ENCODE results near the gene UBE2G1. TPM values are rescaled to one million over a fixed set of nuclear protein-coding genes. Genes with fewer than 3 reads are reported as not detected.

UBE2G1 gene
- polyA plus RNA-seq, 1 experiment: 51.5 TPM

DNA sequence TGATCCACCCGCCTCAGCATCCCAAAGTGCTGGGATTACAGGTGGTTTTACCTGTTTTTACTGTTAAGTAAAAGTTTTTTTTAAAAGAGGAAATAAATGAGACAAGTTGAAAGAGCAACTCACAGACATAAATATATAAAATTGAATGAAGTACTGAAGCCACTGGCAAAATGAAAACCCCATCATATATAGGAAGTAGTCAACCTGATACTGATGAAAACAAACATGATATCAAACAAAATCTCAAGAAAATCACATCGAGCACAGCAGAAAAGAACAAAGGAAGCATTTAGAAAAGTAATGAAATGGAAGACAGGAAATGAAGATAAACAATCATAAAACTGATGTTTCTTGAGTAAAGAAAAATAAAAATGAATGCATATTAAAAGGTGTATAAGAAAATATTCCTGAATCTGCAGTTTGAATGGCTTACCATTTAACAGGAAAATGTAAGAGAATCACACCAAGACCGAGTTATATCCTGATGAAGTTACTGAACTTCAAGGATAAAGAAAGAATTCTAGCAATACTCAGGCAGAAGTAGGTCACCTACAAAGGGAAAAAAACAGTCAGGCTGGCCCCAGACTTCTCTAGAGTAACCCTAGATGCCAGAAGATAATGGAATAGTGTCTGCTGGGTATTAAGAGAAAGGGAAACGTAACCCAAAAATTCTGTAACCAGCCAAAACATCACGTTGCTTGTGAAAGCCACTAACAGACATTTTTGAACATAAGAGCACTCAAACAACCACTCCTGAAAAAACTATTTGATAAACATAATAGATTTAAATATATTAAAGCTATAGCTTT is 31.5 kb downstream of the UBE2G1 start:
- H3K9me3 ChIP-seq (ENCODE audit: control insufficient read depth, insufficient read depth, low read length): no peaks in the 10 kb centered on the region
- no peak for DNase-seq (ENCODE audit: low read depth, low spot score)
- H3K4me3 ChIP-seq (ENCODE audit: low read depth, low read length): no peak overlapping the region
- TF ChIP-seq, protein P1, sequence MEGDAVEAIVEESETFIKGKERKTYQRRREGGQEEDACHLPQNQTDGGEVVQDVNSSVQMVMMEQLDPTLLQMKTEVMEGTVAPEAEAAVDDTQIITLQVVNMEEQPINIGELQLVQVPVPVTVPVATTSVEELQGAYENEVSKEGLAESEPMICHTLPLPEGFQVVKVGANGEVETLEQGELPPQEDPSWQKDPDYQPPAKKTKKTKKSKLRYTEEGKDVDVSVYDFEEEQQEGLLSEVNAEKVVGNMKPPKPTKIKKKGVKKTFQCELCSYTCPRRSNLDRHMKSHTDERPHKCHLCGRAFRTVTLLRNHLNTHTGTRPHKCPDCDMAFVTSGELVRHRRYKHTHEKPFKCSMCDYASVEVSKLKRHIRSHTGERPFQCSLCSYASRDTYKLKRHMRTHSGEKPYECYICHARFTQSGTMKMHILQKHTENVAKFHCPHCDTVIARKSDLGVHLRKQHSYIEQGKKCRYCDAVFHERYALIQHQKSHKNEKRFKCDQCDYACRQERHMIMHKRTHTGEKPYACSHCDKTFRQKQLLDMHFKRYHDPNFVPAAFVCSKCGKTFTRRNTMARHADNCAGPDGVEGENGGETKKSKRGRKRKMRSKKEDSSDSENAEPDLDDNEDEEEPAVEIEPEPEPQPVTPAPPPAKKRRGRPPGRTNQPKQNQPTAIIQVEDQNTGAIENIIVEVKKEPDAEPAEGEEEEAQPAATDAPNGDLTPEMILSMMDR (IDR thresholded peaks at IDR 0.05; ENCODE audit: low read depth, low read length): no peak
- no peak overlapping the region for H3K27ac ChIP-seq (ENCODE audit: low read depth, low read length)
- H3K27me3 ChIP-seq (ENCODE audit: control insufficient read depth, insufficient read depth, low read length): no peaks in the 10 kb centered on the region
- ChIA-PET POLR2A (interaction anchor here (0.6 kb wide), 1 partner anchor 461 kb away, joined by 3 read pairs; the partner anchor contains the start of gene PSMB6), CTCF (no interaction called here)

DNA sequence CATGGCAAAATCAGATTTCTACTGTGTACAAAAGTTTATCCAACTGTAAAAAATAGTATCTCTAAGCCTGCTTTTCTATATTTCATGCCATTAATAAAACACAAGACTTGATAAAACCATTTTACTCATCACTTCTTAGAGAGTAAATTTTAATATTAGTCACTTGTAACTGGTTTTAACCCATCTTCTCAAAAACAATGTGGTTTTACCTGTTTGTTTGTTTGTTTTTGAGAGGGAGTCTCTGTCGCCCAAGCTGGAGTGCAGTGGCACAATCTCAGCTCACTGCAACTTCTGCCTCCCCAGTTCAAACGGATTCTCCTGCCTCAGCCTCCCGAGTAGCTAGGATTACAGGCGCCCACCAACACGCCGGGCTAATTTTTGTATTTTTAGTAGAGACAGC is 32.1 kb downstream of the UBE2G1 start:
- ChIA-PET CTCF (no interaction called here), POLR2A (no interaction called here)
- Histone ChIP-seq H3K9me3 (ENCODE audit: control insufficient read depth, insufficient read depth, low read length) (no peaks in the 10 kb centered on the region), H3K27ac (ENCODE audit: low read depth, low read length) (no peak overlapping the region), H3K27me3 (ENCODE audit: control insufficient read depth, insufficient read depth, low read length) (no peaks in the 10 kb centered on the region), H3K4me3 (ENCODE audit: low read depth, low read length) (no peak overlapping the region)
- TF ChIP-seq, protein P1 (IDR thresholded peaks at IDR 0.05; ENCODE audit: low read depth, low read length): no peak
- no peak for DNase-seq (ENCODE audit: low read depth, low spot score)

GRCh38 chr17:4333041-4333440 is 33.4 kb downstream of the UBE2G1 start:
- H3K4me3 ChIP-seq (ENCODE audit: low read depth, low read length): no peak overlapping the region
- H3K27me3 ChIP-seq (ENCODE audit: control insufficient read depth, insufficient read depth, low read length): no peaks in the 10 kb centered on the region
- DNase-seq (ENCODE audit: low read depth, low spot score): no peak
- no peak overlapping the region for H3K27ac ChIP-seq (ENCODE audit: low read depth, low read length)
- CTCF ChIA-PET: no interaction called here
- POLR2A ChIA-PET: interaction anchor here (0.6 kb wide), 1 partner anchor 70 kb away, joined by 3 read pairs; no protein-coding TSS in a partner anchor
- TF ChIP-seq, protein P1 (IDR thresholded peaks at IDR 0.05; ENCODE audit: low read depth, low read length): no peak
- H3K9me3 ChIP-seq (ENCODE audit: control insufficient read depth, insufficient read depth, low read length): no peaks in the 10 kb centered on the region

DNA sequence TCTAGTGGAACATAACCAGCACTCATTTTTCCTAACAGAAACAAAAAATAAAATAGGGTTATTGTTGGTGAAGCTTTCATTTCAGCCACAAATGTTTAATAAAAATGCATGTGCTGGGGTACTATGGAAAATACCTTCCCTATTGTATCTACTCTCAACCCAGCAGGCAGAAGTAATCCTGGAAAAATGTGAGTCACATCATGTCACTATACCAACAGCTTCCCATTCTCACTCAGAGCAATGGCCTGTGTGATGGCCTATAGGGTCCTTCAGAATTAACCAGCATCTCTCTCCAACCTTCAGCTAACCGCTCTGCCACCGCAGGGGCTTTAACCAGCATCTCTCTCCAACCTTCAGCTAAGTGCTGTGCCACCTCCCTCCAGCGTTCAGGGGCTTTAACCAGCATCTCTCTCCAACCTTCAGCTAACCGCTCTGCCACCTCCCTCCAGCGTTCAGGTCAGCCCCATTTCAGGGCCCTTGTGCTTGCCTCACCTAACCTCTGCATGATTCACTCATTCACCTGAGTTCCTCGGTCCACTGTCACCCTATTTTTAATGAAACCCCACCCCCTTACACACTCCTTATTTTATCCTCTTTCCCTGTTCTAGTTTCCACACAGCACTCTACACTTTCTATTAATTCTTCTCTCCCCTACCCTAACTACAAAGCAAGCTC is 34.0 kb downstream of the UBE2G1 start:
- no peak overlapping the region for H3K27ac ChIP-seq (ENCODE audit: low read depth, low read length)
- DNase-seq (ENCODE audit: low read depth, low spot score): no peak
- TF ChIP-seq, protein P1 (IDR thresholded peaks at IDR 0.05; ENCODE audit: low read depth, low read length): no peak

GRCh38 chr17:4331614-4332013 is 34.9 kb downstream of the UBE2G1 start:
- no peaks in the 10 kb centered on the region for H3K9me3 ChIP-seq (ENCODE audit: control insufficient read depth, insufficient read depth, low read length)
- TF ChIP-seq, protein P1 (IDR thresholded peaks at IDR 0.05; ENCODE audit: low read depth, low read length): no peak
- POLR2A ChIA-PET: no interaction called here
- H3K4me3 ChIP-seq (ENCODE audit: low read depth, low read length): no peak overlapping the region
- no peak overlapping the region for H3K27ac ChIP-seq (ENCODE audit: low read depth, low read length)
- no peaks in the 10 kb centered on the region for H3K27me3 ChIP-seq (ENCODE audit: control insufficient read depth, insufficient read depth, low read length)
- CTCF ChIA-PET: no interaction called here
- no peak for DNase-seq (ENCODE audit: low read depth, low spot score)

More for the DNA sequence above, 34.0 kb downstream of the UBE2G1 start:
- ChIA-PET CTCF (no interaction called here), POLR2A (interaction anchor here (0.6 kb wide), 1 partner anchor 70 kb away, joined by 3 read pairs; no protein-coding TSS in a partner anchor)
- no peaks in the 10 kb centered on the region for H3K27me3 ChIP-seq (ENCODE audit: control insufficient read depth, insufficient read depth, low read length)
- no peaks in the 10 kb centered on the region for H3K9me3 ChIP-seq (ENCODE audit: control insufficient read depth, insufficient read depth, low read length)
- no peak overlapping the region for H3K4me3 ChIP-seq (ENCODE audit: low read depth, low read length)

Data from AG04450 (cell line).